CD14-positive monocyte (primary cell): ENCODE measurements around the gene FGF9. TPM values are rescaled to one million over a fixed set of nuclear protein-coding genes. Genes with fewer than 3 reads are reported as not detected.

Source experiments
- DNase-seq, 3 donors: peaks; one replicate each; pipeline ENCODE4 v3.0.0-alpha.2; 2011 to 2022
- H2AFZ ChIP-seq: 2 replicates; pipeline ENCODE4 v1.6.0; 2012; ENCODE audit warnings: mild to moderate bottlenecking, low read depth, low read length, inconsistent platforms; ENCODE audit not compliant: insufficient read depth, poor library complexity, severe bottlenecking
- H3K27ac ChIP-seq, 2 donors: 1 replicate in 1 of 2; 2 replicates in 1 of 2; pipeline ENCODE4 v1.5.1; 2012 to 2013; ENCODE audit warnings: low read length in 2 of 2, control low read depth in 1 of 2, inconsistent platforms in 1 of 2, low read depth in 1 of 2, mild to moderate bottlenecking in 1 of 2
- H3K27me3 ChIP-seq, 2 donors: one replicate each; pipeline versions ENCODE4 v1.6.0 to v1.6.1; 2011 to 2013; ENCODE audit warnings: low read length in 2 of 2; ENCODE audit not compliant: control insufficient read depth in 2 of 2, insufficient read depth in 2 of 2
- H3K36me3 ChIP-seq, 2 donors: replicated peaks in 1 of 2; 1 replicate in 1 of 2; 2 replicates in 1 of 2; pipeline versions ENCODE4 v1.5.1 to v1.6.1; 2012 to 2013; ENCODE audit warnings: low read length in 2 of 2, control low read depth in 1 of 2, inconsistent platforms in 1 of 2, mild to moderate bottlenecking in 1 of 2; ENCODE audit not compliant: insufficient read depth in 2 of 2, control insufficient read depth in 1 of 2
- H3K4me1 ChIP-seq, 2 donors: 1 replicate in 1 of 2; 2 replicates in 1 of 2; pipeline versions ENCODE4 v1.5.1 to v1.6.1; 2012 to 2013; ENCODE audit warnings: low read length in 2 of 2, control low read depth in 1 of 2, inconsistent platforms in 1 of 2, mild to moderate bottlenecking in 1 of 2, moderate library complexity in 1 of 2; ENCODE audit not compliant: insufficient read depth in 2 of 2, control insufficient read depth in 1 of 2
- H3K4me2 ChIP-seq: replicated peaks from 2 replicates; pipeline ENCODE3; 2012; ENCODE audit warnings: low read length, moderate library complexity, mild to moderate bottlenecking; ENCODE audit not compliant: poor library complexity, severe bottlenecking; ENCODE audit errors: extremely low read depth
- H3K4me3 ChIP-seq, 3 experiments: fragments of 200-600 bp in 1 of 3; sonication (generic) in 1 of 3; replicated peaks in 1 of 3; 1 replicate in 2 of 3; 2 replicates in 1 of 3; pipeline ENCODE4 v1.5.1; 2011 to 2013; ENCODE audit warnings: low read length in 3 of 3, mild to moderate bottlenecking in 3 of 3, control low read depth in 2 of 3, low read depth in 2 of 3, inconsistent platforms in 1 of 3, moderate library complexity in 1 of 3
- H3K79me2 ChIP-seq: 2 replicates; pipeline ENCODE4 v1.6.0; 2012; ENCODE audit warnings: mild to moderate bottlenecking, control low read depth, inconsistent platforms, low read length, moderate library complexity; ENCODE audit not compliant: insufficient read depth
- H3K9ac ChIP-seq: 2 replicates; pipeline ENCODE4 v1.6.0; 2017; ENCODE audit warnings: low read length, mild to moderate bottlenecking; ENCODE audit not compliant: insufficient read depth, poor library complexity, severe bottlenecking
- H3K9me3 ChIP-seq, 2 donors: replicated peaks in 1 of 2; 1 replicate in 1 of 2; 2 replicates in 1 of 2; pipeline versions ENCODE4 v1.5.1 to v1.6.1; 2012 to 2013; ENCODE audit warnings: low read length in 2 of 2, control low read depth in 1 of 2; ENCODE audit not compliant: control insufficient read depth in 1 of 2, insufficient read depth in 1 of 2
- H4K20me1 ChIP-seq: 2 replicates; pipeline ENCODE4 v1.6.0; 2012; ENCODE audit warnings: mild to moderate bottlenecking, low read length, control low read depth, moderate library complexity; ENCODE audit not compliant: insufficient read depth
- H3K27ac Mint-ChIP-seq, 7 donors: one replicate each; pipeline ENCODE4 v1.8.0; 2020; ENCODE audit warnings: mild to moderate bottlenecking in 7 of 7, mixed read lengths in 7 of 7, moderate library complexity in 6 of 7, inconsistent platforms in 2 of 7
- H3K27me3 Mint-ChIP-seq, 3 donors: one replicate each; pipeline ENCODE4 v1.8.0; 2021 to 2022; ENCODE audit warnings: low read depth in 3 of 3, mild to moderate bottlenecking in 3 of 3, mixed read lengths in 3 of 3, moderate library complexity in 3 of 3, inconsistent platforms in 1 of 3
- H3K36me3 Mint-ChIP-seq, 2 donors: one replicate each; pipeline ENCODE4 v1.8.0; 2020; ENCODE audit warnings: mixed read lengths in 2 of 2, inconsistent platforms in 1 of 2, mild to moderate bottlenecking in 1 of 2
- H3K4me1 Mint-ChIP-seq: one replicate; pipeline ENCODE4 v1.8.0; 2020; ENCODE audit warnings: mild to moderate bottlenecking, mixed read lengths
- H3K4me3 Mint-ChIP-seq, 2 donors: one replicate each; pipeline ENCODE4 v1.8.0; 2020; ENCODE audit warnings: mild to moderate bottlenecking in 2 of 2, mixed read lengths in 2 of 2, moderate library complexity in 1 of 2
- H3K9me3 Mint-ChIP-seq, 7 donors: one replicate each; pipeline ENCODE4 v1.8.0; 2020 to 2022; ENCODE audit warnings: mixed read lengths in 7 of 7, mild to moderate bottlenecking in 6 of 7, moderate library complexity in 6 of 7, inconsistent platforms in 2 of 7
- CTCF ChIP-seq: fragments of 200-600 bp; IDR thresholded peaks from one replicate; pipeline ENCODE4 v1.8.0; 2022; ENCODE audit warnings: antibody characterized with exemption, mild to moderate bottlenecking
- WGBS: methylation state at CpG from one replicate; pipeline ENCODE4 v1.1.5; 2013; ENCODE audit warnings: missing lambda C conversion rate; ENCODE audit not compliant: insufficient coverage; 5-methylcytosine and 5-hydroxymethylcytosine counted together
- intact Hi-C, 2 donors: fragments of 100-400 bp; cut with micrococcal nuclease; formaldehyde crosslinking; loops; one replicate each; pipeline versions ENCODE4 v1.15.0 to v1.15.1; 2023
- polyA plus RNA-seq, 3 donors: library from polyadenylated mRNA; depleted of rRNA in 1 of 3; unstranded in 2 of 3; stranded (reverse) in 1 of 3; fragments of 300-500 nt in 2 of 3; fragments of >200 nt in 1 of 3; fragmentation: Illumina TruSeq in 2 of 3; gene quantifications; 1 replicate in 2 of 3; 2 replicates in 1 of 3; pipeline ENCODE4 v1.2.3, GENCODE V29; 2012 to 2021

The FGF9 gene
- polyA plus RNA-seq, 3 donors, result 0.03 to 0.16 TPM; not detected in 1

- no peak overlapping the region for H3K27ac Mint-ChIP-seq
- intact Hi-C loops, result loop anchor here in 1 of 2 donors (2.0 to 5.0 kb wide), 2 partner anchors 637 to 1378 kb away; no protein-coding TSS in a partner anchor
- whole genome bisulfite sequencing, result 100% methylated on average over 3 of the region's 5 CpGs
- H3K9me3 Mint-ChIP-seq, result peaks cover 0 to 2% (median 0%) of the 10 kb centered on the region in 7 donors
- DNase-seq, result no peak
- Histone ChIP-seq H3K27ac (no peak overlapping the region), H3K36me3 (no peaks in the 10 kb centered on the region), H4K20me1 (no peaks in the 10 kb centered on the region), H3K9me3 (no peaks in the 10 kb centered on the region), H3K4me3 (no peak overlapping the region), H3K79me2 (no peaks in the 10 kb centered on the region), H3K4me2 (no peak overlapping the region), H3K4me1 (peaks cover 3 to 8% of the 10 kb centered on the region in 2 donors), H2AFZ (no peak overlapping the region), H3K9ac (no peak overlapping the region), H3K27me3 (peaks cover 0 to 2% of the 10 kb centered on the region in 2 donors)
- peaks cover 8% of the 10 kb centered on the region for H3K4me1 Mint-ChIP-seq
- H3K27me3 Mint-ChIP-seq, result peaks cover 4 to 9% (median 4%) of the 10 kb centered on the region in 3 donors
- no peak for TF ChIP-seq CTCF
- no peaks in the 10 kb centered on the region for H3K36me3 Mint-ChIP-seq
- H3K4me3 Mint-ChIP-seq, result no peak overlapping the region
These were observed 31.3 kb upstream of the FGF9 start for GRCh38 chr13:21639561-21639960.

GRCh38 chr13:21641629-21642028 lies 29.2 kb upstream of the FGF9 start:
- H3K27ac ChIP-seq, result no peak overlapping the region
- H3K27me3 Mint-ChIP-seq, result peaks cover 3 to 7% (median 6%) of the 10 kb centered on the region in 3 donors
- no peaks in the 10 kb centered on the region for H3K9me3 ChIP-seq
- H3K27me3 ChIP-seq, result no peaks in the 10 kb centered on the region
- WGBS, result 100% methylated on average over 1 of the region's 2 CpGs
- H4K20me1 ChIP-seq, result no peaks in the 10 kb centered on the region
- DNase-seq, result no peak
- H3K79me2 ChIP-seq, result no peaks in the 10 kb centered on the region
- no peak overlapping the region for H3K27ac Mint-ChIP-seq
- no peak overlapping the region for H3K9ac ChIP-seq
- H2AFZ ChIP-seq, result no peak overlapping the region
- H3K36me3 Mint-ChIP-seq, result no peaks in the 10 kb centered on the region
- H3K4me3 Mint-ChIP-seq, result no peak overlapping the region
- H3K4me1 ChIP-seq, result peaks cover 3 to 8% of the 10 kb centered on the region in 2 donors
- no peak overlapping the region for H3K4me3 ChIP-seq
- H3K4me1 Mint-ChIP-seq, result peaks cover 8% of the 10 kb centered on the region
- no peak for TF ChIP-seq CTCF
- H3K9me3 Mint-ChIP-seq, result peaks cover 0 to 2% (median 0%) of the 10 kb centered on the region in 7 donors
- no peaks in the 10 kb centered on the region for H3K36me3 ChIP-seq
- intact Hi-C loops, result no loop called here
- H3K4me2 ChIP-seq, result no peak overlapping the region
